Measurements from ENCODE around the gene ROPN1.

DNA sequence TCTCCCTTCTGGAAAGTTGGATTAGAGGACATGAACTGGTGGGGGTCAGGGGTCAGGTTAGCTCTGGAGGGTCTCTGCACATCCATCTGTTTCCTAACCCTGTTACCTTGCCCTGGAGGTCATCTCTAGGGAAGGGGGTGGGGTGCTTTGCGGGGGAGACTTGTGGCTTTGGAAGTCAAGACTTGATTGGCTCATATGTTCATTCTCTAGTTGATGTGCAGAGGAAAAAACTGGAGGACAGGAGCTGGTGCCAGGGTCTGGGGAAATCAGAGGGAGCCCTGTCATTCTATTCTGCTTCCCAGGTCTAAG lies 42.9 kb upstream of the ROPN1 start:
- TF ChIP-seq CTCF (IDR thresholded peaks at IDR 0.05; ENCODE audit: low read length) (no peak), EZH2 (optimal IDR thresholded peaks at IDR 0.05; ENCODE audit: low read depth, low read length) (no peak)
